Omental fat pad (tissue), 4 donors: ENCODE data around the gene SPAG9. TPM values are rescaled to one million over a fixed set of nuclear protein-coding genes. Genes with fewer than 3 reads are reported as not detected.

ENCODE experiments used
- ATAC-seq: fragments of 150-250 bp; one replicate; pipeline ENCODE4 v1.9.1; 2016; ENCODE audit warnings: mild to moderate bottlenecking, moderate library complexity; ENCODE audit not compliant: low FRiP score
- DNase-seq: peaks from one replicate; pipeline ENCODE4 v3.0.0-alpha.2; 2019; ENCODE audit warnings: low spot score
- CTCF ChIP-seq, 3 donors: fragments of 450-650 bp; IDR thresholded peaks; one replicate each; pipeline ENCODE4 v1.5.1; 2016 to 2017; ENCODE audit warnings: antibody characterized with exemption in 3 of 3, mild to moderate bottlenecking in 3 of 3, moderate library complexity in 2 of 3
- total RNA-seq, 4 donors: library from RNA; depleted of rRNA; stranded (reverse); fragments of >200 nt; gene quantifications; one replicate each; pipeline ENCODE4 v1.1.0, GENCODE V29; 2016

SPAG9 gene
- total RNA-seq, 4 donors from 2014 or later = 117 to 197 (median 138) TPM

GRCh38 chr17:50949989-50950877, 170.4 kb downstream of the SPAG9 start:
- no peak for DNase-seq
- peak in 1 of 3 donors; percentile 74 for TF ChIP-seq CTCF (IDR thresholded peaks at IDR 0.05)

GRCh38 chr17:50949128-50949988, 171.3 kb downstream of the SPAG9 start:
- no peak for ATAC-seq
- no peak for TF ChIP-seq CTCF (IDR thresholded peaks at IDR 0.05)
- DNase-seq = no peak

More at GRCh38 chr17:50949989-50950877, 170.4 kb downstream of the SPAG9 start:
- peak; percentile 82 for ATAC-seq

GRCh38 chr17:50948711-50949110, 172.0 kb downstream of the SPAG9 start:
- ATAC-seq (no peak), DNase-seq (no peak)

GRCh38 chr17:50947782-50948543, 172.7 kb downstream of the SPAG9 start:
- ATAC-seq = no peak
- no peak for TF ChIP-seq CTCF (IDR thresholded peaks at IDR 0.05)
- no peak for DNase-seq

More at GRCh38 chr17:50948711-50949110, 172.0 kb downstream of the SPAG9 start:
- no peak for TF ChIP-seq CTCF (IDR thresholded peaks at IDR 0.05)

GRCh38 chr17:50946891-50947781, 173.5 kb downstream of the SPAG9 start:
- TF ChIP-seq CTCF (IDR thresholded peaks at IDR 0.05) = no peak
- DNase-seq = no peak
- no peak for ATAC-seq
